Thymus (tissue), 11 donors: Measurements from ENCODE around the gene C1QL2. TPM values are rescaled to one million over a fixed set of nuclear protein-coding genes. Genes with fewer than 3 reads are reported as not detected.

Experiments
- DNase-seq, 9 donors: peaks; one replicate each; pipeline ENCODE4 v3.0.0-alpha.2; 2013; ENCODE audit warnings: low spot score in 9 of 9, low read depth in 6 of 9, missing footprints in 1 of 9
- H3K27ac ChIP-seq, 2 donors: one replicate each; pipeline ENCODE4 v1.5.1; 2013; ENCODE audit warnings: control low read depth in 1 of 2, low read depth in 1 of 2, low read length in 1 of 2, mild to moderate bottlenecking in 1 of 2, moderate library complexity in 1 of 2
- H3K27me3 ChIP-seq, 2 donors: one replicate each; pipeline ENCODE4 v1.5.1; 2013; ENCODE audit warnings: low read length in 1 of 2; ENCODE audit not compliant: control insufficient read depth in 2 of 2, insufficient read depth in 1 of 2
- H3K36me3 ChIP-seq, 2 donors: one replicate each; pipeline ENCODE4 v1.5.1; 2013; ENCODE audit warnings: low read length in 1 of 2, mild to moderate bottlenecking in 1 of 2, moderate library complexity in 1 of 2; ENCODE audit not compliant: control insufficient read depth in 2 of 2, insufficient read depth in 2 of 2
- H3K4me1 ChIP-seq, 2 donors: one replicate each; pipeline ENCODE4 v1.5.1; 2013; ENCODE audit warnings: low read length in 2 of 2; ENCODE audit not compliant: control insufficient read depth in 2 of 2, insufficient read depth in 2 of 2
- H3K4me3 ChIP-seq, 2 donors: one replicate each; pipeline ENCODE4 v1.5.1; 2013; ENCODE audit warnings: low read length in 2 of 2, control low read depth in 1 of 2, mild to moderate bottlenecking in 1 of 2
- H3K9me3 ChIP-seq, 2 donors: one replicate each; pipeline ENCODE4 v1.5.1; 2013; ENCODE audit warnings: low read length in 1 of 2, mild to moderate bottlenecking in 1 of 2; ENCODE audit not compliant: control insufficient read depth in 2 of 2, insufficient read depth in 1 of 2
- WGBS: extraction: QIAGEN DNeasy Blood & Tissue Kit; methylation state at CpG from one replicate; pipeline ENCODE4 v1.1.7; 2013; 5-methylcytosine and 5-hydroxymethylcytosine counted together
- polyA plus RNA-seq: library from polyadenylated mRNA; stranded (reverse); fragments of 200-250 nt; gene quantifications from one replicate; pipeline ENCODE4 v1.2.3, GENCODE V29; 2013
- total RNA-seq: library from RNA; stranded (reverse); fragments of 120-200 nt; gene quantifications from one replicate; pipeline ENCODE4 v1.2.4, GENCODE V29; 2013
- donor health status: healthy.

C1QL2 gene
- total and polyA plus RNA-seq, 2 donors, result 0.05 to 0.89 TPM

GRCh38 chr2:119155633-119156032 is 2.9 kb downstream of the C1QL2 start:
- Histone ChIP-seq H3K4me1 (no peaks in the 10 kb centered on the region), H3K36me3 (no peaks in the 10 kb centered on the region), H3K27me3 (peaks cover 52 to 80% of the 10 kb centered on the region in 2 donors), H3K27ac (no peak overlapping the region), H3K4me3 (no peak overlapping the region), H3K9me3 (no peaks in the 10 kb centered on the region)
- no peak for DNase-seq
- 11% methylated on average over 13 of the region's 13 CpGs for WGBS

GRCh38 chr2:119154076-119154475 is 4.5 kb downstream of the C1QL2 start:
- peaks cover 44 to 68% of the 10 kb centered on the region in 2 donors for H3K27me3 ChIP-seq
- no peak for DNase-seq
- no peaks in the 10 kb centered on the region for H3K4me1 ChIP-seq
- no peaks in the 10 kb centered on the region for H3K36me3 ChIP-seq
- WGBS, result 51% methylated on average over 9 of the region's 9 CpGs
- H3K27ac ChIP-seq, result no peak overlapping the region
- H3K4me3 ChIP-seq, result no peak overlapping the region
- H3K9me3 ChIP-seq, result no peaks in the 10 kb centered on the region

- Histone ChIP-seq H3K4me3 (no peak overlapping the region), H3K27ac (no peak overlapping the region), H3K36me3 (no peaks in the 10 kb centered on the region), H3K4me1 (no peaks in the 10 kb centered on the region), H3K9me3 (no peaks in the 10 kb centered on the region), H3K27me3 (peaks cover under 1 to 25% of the 10 kb centered on the region in 2 donors)
- WGBS, result 68% methylated on average over 6 of the region's 6 CpGs
- DNase-seq, result no peak
These were observed 8.9 kb downstream of the C1QL2 start for GRCh38 chr2:119149611-119150010.

- DNase-seq, result no peak
- Histone ChIP-seq H3K27ac (no peak overlapping the region), H3K4me3 (no peak overlapping the region), H3K27me3 (peaks cover 0 to 9% of the 10 kb centered on the region in 2 donors), H3K36me3 (no peaks in the 10 kb centered on the region), H3K4me1 (no peaks in the 10 kb centered on the region), H3K9me3 (no peaks in the 10 kb centered on the region)
- 74% methylated on average over 11 of the region's 11 CpGs for WGBS
These were observed 10.5 kb downstream of the C1QL2 start for GRCh38 chr2:119147776-119148715.

GRCh38 chr2:119144806-119145205 is 13.7 kb downstream of the C1QL2 start:
- peaks cover 0 to 2% of the 10 kb centered on the region in 2 donors for H3K27me3 ChIP-seq

DNA sequence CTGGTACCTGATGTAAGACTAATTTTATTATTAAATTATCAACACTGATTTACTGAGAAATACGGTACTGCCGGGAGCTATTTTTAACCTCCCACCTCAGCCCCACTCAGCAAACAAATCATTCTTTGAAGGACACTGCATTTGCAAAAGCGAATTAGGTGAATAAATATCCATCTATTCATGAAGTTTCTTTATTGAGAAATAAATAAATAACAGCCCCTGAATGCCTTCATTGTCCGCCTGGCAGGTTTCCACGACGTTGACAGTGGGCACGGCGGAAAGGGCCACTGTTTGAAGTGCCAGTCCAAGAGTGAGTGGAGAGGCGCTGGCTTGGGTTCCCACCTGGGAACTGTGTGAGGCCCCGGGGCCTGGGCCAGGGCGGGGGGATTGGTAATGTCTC is 15.7 kb downstream of the C1QL2 start:
- 79% methylated on average over 11 of the region's 11 CpGs for WGBS
- H3K4me1 ChIP-seq, result no peaks in the 10 kb centered on the region
- no peak for DNase-seq
- H3K4me3 ChIP-seq, result no peak overlapping the region
- H3K27me3 ChIP-seq, result no peaks in the 10 kb centered on the region
- H3K27ac ChIP-seq, result no peak overlapping the region
- H3K9me3 ChIP-seq, result no peaks in the 10 kb centered on the region
- H3K36me3 ChIP-seq, result no peaks in the 10 kb centered on the region

More at GRCh38 chr2:119144806-119145205, 13.7 kb downstream of the C1QL2 start:
- no peak overlapping the region for H3K27ac ChIP-seq
- H3K4me1 ChIP-seq, result no peaks in the 10 kb centered on the region
- no peaks in the 10 kb centered on the region for H3K36me3 ChIP-seq
- no peak overlapping the region for H3K4me3 ChIP-seq
- no peaks in the 10 kb centered on the region for H3K9me3 ChIP-seq
- 92% methylated on average over 5 of the region's 5 CpGs for WGBS
- DNase-seq, result no peak

DNA sequence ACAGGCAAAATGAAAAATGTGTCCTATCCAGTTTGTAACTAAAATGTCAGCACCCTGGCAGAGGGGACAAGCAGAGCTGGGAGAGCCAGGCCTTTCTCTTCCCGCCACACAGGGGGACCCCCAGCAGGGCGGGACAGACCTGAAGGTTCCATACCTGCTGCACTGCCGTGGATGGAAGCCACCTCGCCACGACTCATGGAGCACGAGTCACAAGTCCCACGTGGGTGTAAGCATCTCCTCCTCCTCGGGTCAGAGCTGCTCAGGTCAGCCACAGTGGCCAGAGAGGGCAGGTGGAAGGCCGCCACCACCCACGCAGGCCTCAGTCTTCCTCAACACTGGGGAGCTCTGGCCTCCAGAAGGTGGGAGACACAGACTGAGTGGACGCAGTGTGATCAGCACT is 21.0 kb downstream of the C1QL2 start:
- Histone ChIP-seq H3K4me3 (no peak overlapping the region), H3K27me3 (no peaks in the 10 kb centered on the region), H3K4me1 (no peaks in the 10 kb centered on the region), H3K27ac (no peak overlapping the region), H3K9me3 (no peaks in the 10 kb centered on the region), H3K36me3 (no peaks in the 10 kb centered on the region)
- 88% methylated on average over 11 of the region's 11 CpGs for WGBS
- DNase-seq, result no peak

DNA sequence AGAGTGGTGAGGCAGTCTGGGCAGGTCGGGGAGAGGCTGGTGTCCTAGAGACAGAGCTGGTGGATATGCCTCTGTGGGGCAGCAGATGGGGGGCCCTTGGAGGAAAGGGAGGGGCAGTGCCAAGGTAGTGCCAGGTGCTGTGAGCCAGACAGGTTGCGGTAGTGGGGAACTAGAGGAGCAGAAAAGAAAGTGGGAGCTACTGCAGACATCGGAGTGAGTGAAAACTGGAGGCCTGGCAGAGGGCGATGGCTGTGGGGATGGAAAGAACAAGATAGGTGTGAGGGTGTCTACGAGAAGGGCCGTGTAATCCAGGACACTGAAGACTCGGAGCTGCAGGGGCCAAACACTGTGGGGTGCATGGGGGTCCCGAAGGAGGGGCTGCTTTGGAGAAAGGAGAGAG is 21.7 kb downstream of the C1QL2 start:
- H3K36me3 ChIP-seq, result no peaks in the 10 kb centered on the region
- no peak for DNase-seq
- H3K4me1 ChIP-seq, result no peaks in the 10 kb centered on the region
- no peak overlapping the region for H3K27ac ChIP-seq
- H3K4me3 ChIP-seq, result no peak overlapping the region
- H3K9me3 ChIP-seq, result no peaks in the 10 kb centered on the region
- no peaks in the 10 kb centered on the region for H3K27me3 ChIP-seq
- WGBS, result 91% methylated on average over 8 of the region's 8 CpGs

DNA sequence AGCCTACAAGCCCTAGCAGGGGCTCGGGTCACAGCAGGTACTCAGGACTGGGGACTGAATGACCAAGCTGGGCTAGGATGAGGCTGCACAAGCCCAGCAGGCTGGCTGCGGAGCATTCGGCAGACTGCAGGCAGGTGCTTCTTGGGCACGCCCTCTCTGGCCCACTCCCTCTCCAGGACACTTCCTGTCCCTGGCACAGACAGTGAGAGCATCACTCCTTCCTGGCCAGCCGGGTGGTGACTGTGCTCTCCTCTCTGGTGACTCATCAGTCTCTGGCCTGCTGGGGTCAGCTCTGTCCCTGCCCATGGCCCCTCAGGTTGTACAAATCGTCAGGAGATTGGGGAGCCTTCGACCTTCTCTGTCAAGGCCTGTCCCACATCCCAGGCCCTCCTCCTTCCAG is 22.5 kb downstream of the C1QL2 start:
- H3K4me3 ChIP-seq, result no peak overlapping the region
- no peaks in the 10 kb centered on the region for H3K27me3 ChIP-seq
- no peaks in the 10 kb centered on the region for H3K4me1 ChIP-seq
- no peak for DNase-seq
- 77% methylated on average over 7 of the region's 7 CpGs for WGBS
- H3K36me3 ChIP-seq, result no peaks in the 10 kb centered on the region
- H3K9me3 ChIP-seq, result no peaks in the 10 kb centered on the region
- H3K27ac ChIP-seq, result no peak overlapping the region
